Stomach (tissue), 4 donors: ENCODE results near the gene ACAT2.

Experiments
- CTCF ChIP-seq, 7 experiments: fragments of 450-650 bp in 4 of 7; fragments of 200-600 bp in 3 of 7; sonication (generic) in 3 of 7; IDR thresholded peaks; one replicate each; pipeline ENCODE4 v1.5.1; 2016 to 2019; ENCODE audit warnings: antibody characterized with exemption in 7 of 7, control low read depth in 2 of 7, mild to moderate bottlenecking in 1 of 7
- EP300 ChIP-seq: sonication (generic); formaldehyde crosslinking; IDR thresholded peaks from one replicate; pipeline ENCODE4 v1.6.1; 2017; ENCODE audit warnings: antibody characterized with exemption

- TF ChIP-seq CTCF (IDR thresholded peaks at IDR 0.05) (no peak), EP300 (no peak)
These were observed 27.7 kb downstream of the ACAT2 start, which contains the start of gene TCP1 for GRCh38 chr6:159789377-159790148.
